ENCODE measurements around the gene DDIT4. TPM values are rescaled to one million over a fixed set of nuclear protein-coding genes. Genes with fewer than 3 reads are reported as not detected.
"Not testable (repeated sequence)": the region's sequence is repeated elsewhere in the genome, so short reads cannot be mapped to it uniquely, and the experiment has no call there.

The DDIT4 gene
- total RNA-seq, 1 donor from 2014 or later = 153 TPM

GRCh38 chr10:72243822-72244437 lies 29.8 kb upstream of the DDIT4 start:
- peak overlapping the region; percentile 28 for H3K27ac Mint-ChIP-seq (ENCODE audit: unreplicated experiment)
- peaks cover 2% of the 10 kb centered on the region for H3K27me3 Mint-ChIP-seq (ENCODE audit: unreplicated experiment)
- no peak overlapping the region for H3K4me3 Mint-ChIP-seq (ENCODE audit: unreplicated experiment)
- TF ChIP-seq CTCF (IDR thresholded peaks at IDR 0.05; ENCODE audit: partially characterized antibody, unreplicated experiment) = no peak
- peaks cover 16% of the 10 kb centered on the region for H3K4me1 Mint-ChIP-seq (ENCODE audit: low read depth, unreplicated experiment)
- no peak for DNase-seq
- no peaks in the 10 kb centered on the region for H3K36me3 Mint-ChIP-seq (ENCODE audit: unreplicated experiment)
- peaks cover 4% of the 10 kb centered on the region for H3K9me3 Mint-ChIP-seq (ENCODE audit: unreplicated experiment)

- H3K4me3 Mint-ChIP-seq (ENCODE audit: unreplicated experiment) = no peak overlapping the region
- no peak for TF ChIP-seq CTCF (IDR thresholded peaks at IDR 0.05; ENCODE audit: partially characterized antibody, unreplicated experiment)
- H3K36me3 Mint-ChIP-seq (ENCODE audit: unreplicated experiment) = no peaks in the 10 kb centered on the region
- H3K27me3 Mint-ChIP-seq (ENCODE audit: unreplicated experiment) = peaks cover 2% of the 10 kb centered on the region
- H3K4me1 Mint-ChIP-seq (ENCODE audit: low read depth, unreplicated experiment) = peaks cover 16% of the 10 kb centered on the region
- DNase-seq = no peak
- H3K27ac Mint-ChIP-seq (ENCODE audit: unreplicated experiment) = no peak overlapping the region
- peaks cover 4% of the 10 kb centered on the region for H3K9me3 Mint-ChIP-seq (ENCODE audit: unreplicated experiment)
Measured at GRCh38 chr10:72244573-72245038, 29.1 kb upstream of the DDIT4 start.

GRCh38 chr10:72245949-72246525 lies 27.7 kb upstream of the DDIT4 start:
- Mint-ChIP-seq H3K27ac (ENCODE audit: unreplicated experiment) (no peak overlapping the region), H3K36me3 (ENCODE audit: unreplicated experiment) (no peaks in the 10 kb centered on the region), H3K4me1 (ENCODE audit: low read depth, unreplicated experiment) (peaks cover 14% of the 10 kb centered on the region), H3K27me3 (ENCODE audit: unreplicated experiment) (peaks cover 2% of the 10 kb centered on the region), H3K4me3 (ENCODE audit: unreplicated experiment) (no peak overlapping the region), H3K9me3 (ENCODE audit: unreplicated experiment) (peaks cover 4% of the 10 kb centered on the region)
- no peak for DNase-seq
- TF ChIP-seq CTCF (IDR thresholded peaks at IDR 0.05; ENCODE audit: partially characterized antibody, unreplicated experiment) = no peak

- Mint-ChIP-seq H3K4me3 (ENCODE audit: unreplicated experiment) (no peak overlapping the region), H3K27me3 (ENCODE audit: unreplicated experiment) (peaks cover 2% of the 10 kb centered on the region), H3K36me3 (ENCODE audit: unreplicated experiment) (no peaks in the 10 kb centered on the region), H3K27ac (ENCODE audit: unreplicated experiment) (no peak overlapping the region), H3K4me1 (ENCODE audit: low read depth, unreplicated experiment) (peaks cover 15% of the 10 kb centered on the region), H3K9me3 (ENCODE audit: unreplicated experiment) (peaks cover 2% of the 10 kb centered on the region)
- no peak for DNase-seq
- no peak for TF ChIP-seq CTCF (IDR thresholded peaks at IDR 0.05; ENCODE audit: partially characterized antibody, unreplicated experiment)
Measured at GRCh38 chr10:72248468-72249151, 25.1 kb upstream of the DDIT4 start.

GRCh38 chr10:72249176-72249862 lies 24.4 kb upstream of the DDIT4 start:
- not testable (repeated sequence) for DNase-seq; H3K4me3 Mint-ChIP-seq (ENCODE audit: unreplicated experiment); H3K27ac Mint-ChIP-seq (ENCODE audit: unreplicated experiment); H3K27me3 Mint-ChIP-seq (ENCODE audit: unreplicated experiment); H3K36me3 Mint-ChIP-seq (ENCODE audit: unreplicated experiment); H3K9me3 Mint-ChIP-seq (ENCODE audit: unreplicated experiment)
- peaks cover 15% of the 10 kb centered on the region for H3K4me1 Mint-ChIP-seq (ENCODE audit: low read depth, unreplicated experiment)
